Measurements from ENCODE around the gene MRPL36.
"Not testable (repeated sequence)": the region's sequence is repeated elsewhere in the genome, so short reads cannot be mapped to it uniquely, and the experiment has no call there.

GRCh38 chr5:1843761-1844160 lies 44.1 kb upstream of the MRPL36 start:
- not testable (repeated sequence) for TF ChIP-seq CTCF (IDR thresholded peaks at IDR 0.05; ENCODE audit: low read length); EZH2phosphoT487 (IDR thresholded peaks at IDR 0.05; ENCODE audit: low read length); EZH2 (optimal IDR thresholded peaks at IDR 0.05; ENCODE audit: low read depth, low read length)
